ENCODE data around the gene HAUS1.

DNA sequence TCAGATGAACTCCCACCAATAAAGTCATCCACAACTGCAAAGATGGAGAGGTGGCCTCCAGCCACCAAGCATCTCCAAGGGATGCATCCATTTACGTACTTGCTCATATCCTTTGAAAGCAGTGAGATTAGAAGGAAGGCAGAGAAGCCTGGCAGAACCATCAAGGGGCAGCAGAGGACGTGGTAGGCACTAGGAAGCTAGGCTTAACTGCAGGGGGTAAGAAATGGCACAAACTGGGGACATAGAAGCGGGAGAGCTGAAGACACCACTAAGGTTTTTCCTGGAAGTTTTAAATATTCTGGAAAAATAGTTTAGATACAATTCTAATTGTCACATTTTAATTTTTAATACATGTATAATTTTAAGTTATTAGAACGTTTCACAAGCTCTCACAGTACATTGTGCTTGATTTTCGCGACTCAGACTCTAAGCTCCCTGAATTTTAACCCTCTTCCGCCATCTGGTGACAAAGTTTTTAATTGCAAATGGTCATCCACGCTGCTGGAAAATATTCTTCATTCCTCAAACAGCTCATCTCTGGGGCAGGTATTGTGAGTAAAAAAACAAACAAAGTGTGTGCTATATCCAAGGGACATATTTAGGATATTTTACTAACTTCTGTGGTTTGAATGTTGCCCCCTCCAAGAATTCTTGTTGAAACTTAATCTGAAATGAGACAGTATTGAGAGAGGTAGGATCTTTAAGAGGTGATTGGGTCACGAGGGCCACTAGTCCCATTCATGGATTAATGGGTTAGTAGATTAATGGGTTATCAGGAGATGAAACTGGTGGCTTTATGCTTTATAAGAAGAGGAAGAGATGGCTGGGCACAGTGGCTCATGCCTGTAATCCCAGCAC, 30.5 kb upstream of the HAUS1 start:
- TF ChIP-seq, protein P1, sequence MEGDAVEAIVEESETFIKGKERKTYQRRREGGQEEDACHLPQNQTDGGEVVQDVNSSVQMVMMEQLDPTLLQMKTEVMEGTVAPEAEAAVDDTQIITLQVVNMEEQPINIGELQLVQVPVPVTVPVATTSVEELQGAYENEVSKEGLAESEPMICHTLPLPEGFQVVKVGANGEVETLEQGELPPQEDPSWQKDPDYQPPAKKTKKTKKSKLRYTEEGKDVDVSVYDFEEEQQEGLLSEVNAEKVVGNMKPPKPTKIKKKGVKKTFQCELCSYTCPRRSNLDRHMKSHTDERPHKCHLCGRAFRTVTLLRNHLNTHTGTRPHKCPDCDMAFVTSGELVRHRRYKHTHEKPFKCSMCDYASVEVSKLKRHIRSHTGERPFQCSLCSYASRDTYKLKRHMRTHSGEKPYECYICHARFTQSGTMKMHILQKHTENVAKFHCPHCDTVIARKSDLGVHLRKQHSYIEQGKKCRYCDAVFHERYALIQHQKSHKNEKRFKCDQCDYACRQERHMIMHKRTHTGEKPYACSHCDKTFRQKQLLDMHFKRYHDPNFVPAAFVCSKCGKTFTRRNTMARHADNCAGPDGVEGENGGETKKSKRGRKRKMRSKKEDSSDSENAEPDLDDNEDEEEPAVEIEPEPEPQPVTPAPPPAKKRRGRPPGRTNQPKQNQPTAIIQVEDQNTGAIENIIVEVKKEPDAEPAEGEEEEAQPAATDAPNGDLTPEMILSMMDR (IDR thresholded peaks at IDR 0.05) = peak; percentile 63 to 70 (median 69)
- TF ChIP-seq POLR2A (IDR thresholded peaks at IDR 0.05) (no peak), POLR2AphosphoS5 (IDR thresholded peaks at IDR 0.05) (peak in 1 of 3 donors; percentile 11)
